ENCODE measurements around the gene AGXT. TPM values are rescaled to one million over a fixed set of nuclear protein-coding genes. Genes with fewer than 3 reads are reported as not detected.
A peak's percentile ranks its signal among the peaks of the same experiment; 100 is the strongest.

Gene AGXT
- total RNA-seq, 6 experiments from 2014 or later: 744 to 1,833 (median 1,254) TPM

- H3K4me3 ChIP-seq: no peak overlapping the region
- TF ChIP-seq POLR2A (IDR thresholded peaks at IDR 0.05): no peak
- no peak for TF ChIP-seq CTCF (IDR thresholded peaks at IDR 0.05)
- no peaks in the 10 kb centered on the region for H3K27me3 ChIP-seq
- peak overlapping the region in 1 of 3 donors; percentile 13 for H3K27ac ChIP-seq
- no peaks in the 10 kb centered on the region for H3K36me3 ChIP-seq
- no peaks in the 10 kb centered on the region for H3K9me3 ChIP-seq
- peaks cover 0 to 67% (median 29%) of the 10 kb centered on the region in 4 donors for H3K4me1 ChIP-seq
- ATAC-seq (no peak), DNase-seq (no peak)
- WGBS (ENCODE audit: insufficient coverage, low coverage, low lambda C conversion rate, missing lambda C conversion rate): 78% methylated on average over 2 of the region's 2 CpGs
- intact Hi-C loops (cut with DNase I): no loop called here
Observed at GRCh38 chr2:240861547-240861946, 7.1 kb upstream of the AGXT start.

GRCh38 chr2:240864475-240864874, 4.1 kb upstream of the AGXT start:
- H3K27ac ChIP-seq: peak overlapping the region in 1 of 3 donors; percentile 65
- H3K4me1 ChIP-seq: peaks cover 0 to 58% (median 25%) of the 10 kb centered on the region in 4 donors
- no peak overlapping the region for H3K4me3 ChIP-seq
- intact Hi-C loops (cut with DNase I): no loop called here
- H3K27me3 ChIP-seq: no peaks in the 10 kb centered on the region
- H3K36me3 ChIP-seq: peaks cover 0 to 2% (median 0%) of the 10 kb centered on the region in 4 donors
- DNase-seq: peak in 2 of 3 donors; percentile 70 to 79
- peak; percentile 57 to 69 (median 63) for ATAC-seq
- TF ChIP-seq POLR2A (IDR thresholded peaks at IDR 0.05): no peak
- no peak for TF ChIP-seq CTCF (IDR thresholded peaks at IDR 0.05)
- WGBS (ENCODE audit: insufficient coverage, low coverage, low lambda C conversion rate, missing lambda C conversion rate): 22% methylated on average over 3 of the region's 3 CpGs
- no peaks in the 10 kb centered on the region for H3K9me3 ChIP-seq

GRCh38 chr2:240865391-240865790, 3.2 kb upstream of the AGXT start:
- no peak overlapping the region for H3K4me3 ChIP-seq
- DNase-seq (no peak), ATAC-seq (no peak)
- 70% methylated on average over 5 of the region's 5 CpGs for WGBS (ENCODE audit: insufficient coverage, low coverage, low lambda C conversion rate, missing lambda C conversion rate)
- no peaks in the 10 kb centered on the region for H3K9me3 ChIP-seq
- intact Hi-C loops (cut with DNase I): no loop called here
- TF ChIP-seq CTCF (IDR thresholded peaks at IDR 0.05) (no peak), POLR2A (IDR thresholded peaks at IDR 0.05) (no peak)
- H3K36me3 ChIP-seq: peaks cover 0 to 11% (median 0%) of the 10 kb centered on the region in 4 donors
- no peaks in the 10 kb centered on the region for H3K27me3 ChIP-seq
- peaks cover 0 to 58% (median 25%) of the 10 kb centered on the region in 4 donors for H3K4me1 ChIP-seq
- peak overlapping the region in 1 of 3 donors; percentile 65 for H3K27ac ChIP-seq

DNA sequence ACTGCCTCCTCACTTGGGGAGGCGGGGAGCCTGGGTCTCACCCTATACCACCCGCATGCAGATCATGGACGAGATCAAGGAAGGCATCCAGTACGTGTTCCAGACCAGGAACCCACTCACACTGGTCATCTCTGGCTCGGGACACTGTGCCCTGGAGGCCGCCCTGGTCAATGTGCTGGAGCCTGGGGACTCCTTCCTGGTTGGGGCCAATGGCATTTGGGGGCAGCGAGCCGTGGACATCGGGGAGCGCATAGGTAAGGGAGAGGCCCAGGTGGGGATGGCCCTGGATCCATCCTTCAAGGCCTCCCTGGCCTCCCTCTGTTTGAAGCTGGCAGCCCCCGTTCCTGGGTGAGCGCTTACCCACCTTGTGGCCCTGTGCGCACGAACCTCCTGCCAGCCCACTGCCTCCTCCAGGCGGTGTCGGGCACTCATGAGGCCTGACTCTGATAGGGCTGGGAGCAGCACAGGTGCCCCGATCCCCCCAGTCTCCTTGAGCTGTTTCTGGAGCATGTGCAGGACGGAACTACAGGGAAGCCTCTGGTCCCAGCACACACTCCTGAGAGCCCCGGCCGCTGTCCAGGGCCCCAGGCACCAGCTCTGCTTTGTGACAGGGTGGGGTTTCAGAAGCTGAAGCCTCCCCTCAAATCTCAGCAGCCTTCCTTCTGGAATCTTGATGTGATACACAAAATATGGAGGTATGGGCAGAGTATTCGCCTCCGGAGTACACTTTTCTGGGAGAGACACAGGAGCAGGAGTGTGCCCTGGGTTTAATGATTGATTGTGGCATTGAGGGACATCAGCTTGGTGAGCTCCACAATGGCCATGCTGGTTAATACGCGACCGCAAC, 708 bp downstream of the AGXT start:
- no peak for DNase-seq
- Histone ChIP-seq H3K4me3 (peak overlapping the region; percentile 57 to 93 (median 92)), H3K4me1 (peaks cover 0 to 43% (median 21%) of the 10 kb centered on the region in 4 donors), H3K36me3 (peaks cover 0 to 46% (median 10%) of the 10 kb centered on the region in 4 donors), H3K27ac (peak overlapping the region; percentile 59 to 96 (median 70)), H3K27me3 (no peaks in the 10 kb centered on the region), H3K9me3 (no peaks in the 10 kb centered on the region)
- peak in 3 of 4 donors; percentile 0 to 3 (median 1) for ATAC-seq
- no peak for TF ChIP-seq CTCF (IDR thresholded peaks at IDR 0.05)
- no peak for TF ChIP-seq POLR2A (IDR thresholded peaks at IDR 0.05)
- WGBS (ENCODE audit: insufficient coverage, low coverage, low lambda C conversion rate, missing lambda C conversion rate): 41% methylated on average over 7 of the region's 25 CpGs
- intact Hi-C loops (cut with DNase I): no loop called here

Data from right lobe of liver (tissue), 6 donors.